GM06990 (cell line): ENCODE measurements around the gene MAGI1.

Experiments used
- DNase-seq: peaks from one replicate; pipeline ENCODE4 v3.0.0-alpha.2; 2011; ENCODE audit not compliant: insufficient read length; ENCODE audit errors: extremely low read depth
- H3K27me3 ChIP-seq: replicated peaks from 2 replicates; pipeline ENCODE4 v1.6.0; 2011; ENCODE audit warnings: low read length; ENCODE audit not compliant: control insufficient read depth, insufficient read depth
- H3K36me3 ChIP-seq: 2 replicates; pipeline ENCODE4 v1.5.1; 2011; ENCODE audit warnings: low read length; ENCODE audit not compliant: control insufficient read depth, insufficient read depth
- H3K4me3 ChIP-seq: replicated peaks from 2 replicates; pipeline ENCODE4 v1.5.1; 2011; ENCODE audit warnings: low read depth, mild to moderate bottlenecking, control low read depth, low read length
- TF ChIP-seq, protein P1 (sequence below): IDR thresholded peaks from 2 replicates; pipeline ENCODE4 v1.5.1; 2011; ENCODE audit warnings: low read length, control low read depth, mild to moderate bottlenecking, inconsistent platforms; ENCODE audit not compliant: insufficient read depth, poor library complexity, severe bottlenecking

MAGI1 gene

DNA sequence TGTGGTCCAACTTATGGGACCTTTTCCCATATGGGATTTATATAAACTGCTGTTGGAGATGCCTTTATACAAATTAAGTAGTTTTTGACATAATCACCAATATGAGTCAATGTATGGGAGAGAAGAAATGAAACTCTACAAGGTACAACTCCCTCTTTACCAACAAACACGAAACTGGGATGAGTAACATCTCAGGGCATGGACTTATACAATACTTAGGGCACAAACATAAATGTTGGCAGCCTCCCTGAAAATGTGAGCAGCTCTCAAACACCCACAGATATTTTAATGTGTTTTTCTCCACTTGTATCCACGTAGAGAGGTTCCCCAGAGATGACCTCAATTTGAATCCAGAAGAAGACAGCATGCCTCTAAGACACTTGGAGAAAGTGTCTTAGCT lies 161.6 kb downstream of the MAGI1 start:
- DNase-seq, result no peak
- Histone ChIP-seq H3K36me3 (no peaks in the 10 kb centered on the region), H3K27me3 (no peaks in the 10 kb centered on the region; the same call in 1 of the 2 replicates), H3K4me3 (no peak overlapping the region)
- TF ChIP-seq, protein P1, sequence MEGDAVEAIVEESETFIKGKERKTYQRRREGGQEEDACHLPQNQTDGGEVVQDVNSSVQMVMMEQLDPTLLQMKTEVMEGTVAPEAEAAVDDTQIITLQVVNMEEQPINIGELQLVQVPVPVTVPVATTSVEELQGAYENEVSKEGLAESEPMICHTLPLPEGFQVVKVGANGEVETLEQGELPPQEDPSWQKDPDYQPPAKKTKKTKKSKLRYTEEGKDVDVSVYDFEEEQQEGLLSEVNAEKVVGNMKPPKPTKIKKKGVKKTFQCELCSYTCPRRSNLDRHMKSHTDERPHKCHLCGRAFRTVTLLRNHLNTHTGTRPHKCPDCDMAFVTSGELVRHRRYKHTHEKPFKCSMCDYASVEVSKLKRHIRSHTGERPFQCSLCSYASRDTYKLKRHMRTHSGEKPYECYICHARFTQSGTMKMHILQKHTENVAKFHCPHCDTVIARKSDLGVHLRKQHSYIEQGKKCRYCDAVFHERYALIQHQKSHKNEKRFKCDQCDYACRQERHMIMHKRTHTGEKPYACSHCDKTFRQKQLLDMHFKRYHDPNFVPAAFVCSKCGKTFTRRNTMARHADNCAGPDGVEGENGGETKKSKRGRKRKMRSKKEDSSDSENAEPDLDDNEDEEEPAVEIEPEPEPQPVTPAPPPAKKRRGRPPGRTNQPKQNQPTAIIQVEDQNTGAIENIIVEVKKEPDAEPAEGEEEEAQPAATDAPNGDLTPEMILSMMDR, result no peak

DNA sequence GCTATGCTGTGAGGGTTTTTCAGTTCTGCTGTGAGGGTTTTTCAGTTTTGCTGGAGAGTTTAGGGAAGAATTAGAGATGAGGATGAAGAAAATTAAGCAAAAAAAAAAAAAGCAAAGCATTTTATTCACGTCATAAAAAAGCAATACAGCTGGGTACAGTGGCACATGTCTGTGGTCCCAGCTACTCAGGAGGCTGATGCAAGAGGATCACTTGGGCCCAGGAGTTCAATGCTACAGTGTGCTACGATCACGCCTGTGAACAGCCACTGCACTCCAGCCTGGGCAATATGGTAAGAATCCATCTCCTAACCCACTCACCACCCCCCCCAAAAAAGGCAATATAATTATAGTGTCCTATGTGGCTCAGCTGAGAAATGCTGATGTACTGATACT lies 162.7 kb downstream of the MAGI1 start:
- TF ChIP-seq, protein P1, result no peak
- DNase-seq, result no peak
- no peaks in the 10 kb centered on the region; the same call in 1 of the 2 replicates for H3K27me3 ChIP-seq
- no peak overlapping the region for H3K4me3 ChIP-seq
- H3K36me3 ChIP-seq, result no peaks in the 10 kb centered on the region

DNA sequence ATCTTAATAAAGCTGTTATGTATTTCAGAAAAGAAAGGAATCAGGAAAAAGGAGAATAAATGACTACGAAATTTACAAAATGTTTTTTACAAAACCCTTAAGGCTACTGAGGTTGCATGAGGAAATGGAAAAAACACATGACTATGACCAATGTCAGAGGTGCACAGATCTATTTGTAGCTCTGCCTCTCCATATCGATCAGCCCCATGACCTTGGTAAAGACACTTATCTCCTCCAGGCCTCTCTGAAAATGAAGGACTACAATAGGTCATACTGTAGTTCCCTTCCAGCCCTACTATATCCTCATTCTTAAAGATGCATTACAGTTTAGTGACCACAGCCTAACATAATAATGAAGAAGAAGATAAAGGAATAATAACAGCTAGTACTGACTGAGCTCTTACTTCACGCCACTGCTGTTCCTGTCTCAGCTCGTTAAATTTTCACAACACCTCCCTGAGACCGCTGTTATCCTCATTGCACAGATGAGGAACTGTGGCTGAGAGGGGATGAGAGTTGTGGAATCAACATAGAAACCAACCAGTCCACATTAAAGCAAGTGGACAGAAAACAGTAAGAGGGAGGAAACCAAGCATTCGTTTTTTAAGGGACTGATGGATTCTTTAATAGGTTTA lies 163.2 kb downstream of the MAGI1 start:
- TF ChIP-seq, protein P1, result no peak
- H3K36me3 ChIP-seq, result no peaks in the 10 kb centered on the region

DNA sequence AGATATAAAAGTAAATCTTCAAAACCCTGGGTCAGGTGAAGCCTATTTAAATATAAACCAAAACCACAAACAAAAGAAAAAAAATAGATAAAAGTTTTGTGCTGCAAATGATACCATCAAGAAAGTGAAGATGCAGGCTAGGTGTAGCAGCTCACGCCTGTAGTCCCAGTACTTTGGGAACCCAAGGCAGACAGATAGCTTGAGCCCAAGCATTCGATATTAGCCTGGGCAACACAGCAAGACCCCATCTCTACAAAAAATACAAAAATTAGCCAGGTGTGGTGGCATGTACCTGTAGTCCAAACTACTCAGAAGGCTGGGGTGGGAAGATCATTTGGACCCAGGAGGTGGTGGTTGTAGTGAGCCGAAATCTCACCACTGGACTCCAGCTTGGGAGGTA lies 164.8 kb downstream of the MAGI1 start:
- no peaks in the 10 kb centered on the region; the same call in 1 of the 2 replicates for H3K27me3 ChIP-seq
- no peak for DNase-seq
- H3K4me3 ChIP-seq, result no peak overlapping the region
- H3K36me3 ChIP-seq, result no peaks in the 10 kb centered on the region
- TF ChIP-seq, protein P1, result no peak

More for the DNA sequence above, 163.2 kb downstream of the MAGI1 start:
- no peak overlapping the region for H3K4me3 ChIP-seq
- no peaks in the 10 kb centered on the region; the same call in 1 of the 2 replicates for H3K27me3 ChIP-seq
- peak; percentile 30 for DNase-seq

DNA sequence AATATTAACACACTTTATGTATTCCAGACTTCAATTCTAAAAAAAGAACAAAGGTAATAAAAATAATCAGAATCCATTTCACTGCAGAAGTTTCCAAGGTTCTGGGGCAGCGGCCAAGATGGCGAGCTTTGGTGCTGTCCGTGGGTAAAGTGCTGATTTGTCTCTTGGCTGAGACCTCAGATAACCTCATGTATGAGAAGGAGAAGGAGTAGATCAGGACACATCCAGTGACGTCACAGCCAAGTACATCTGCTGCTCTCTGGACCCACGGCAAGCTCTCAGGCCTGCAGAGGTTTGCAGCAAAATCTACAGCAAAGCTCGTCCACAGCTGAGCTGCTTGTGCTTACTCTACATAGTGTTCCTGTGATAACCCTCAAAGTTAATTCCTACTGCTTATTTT lies 165.7 kb downstream of the MAGI1 start:
- DNase-seq, result no peak
- TF ChIP-seq, protein P1, result no peak
- H3K36me3 ChIP-seq, result no peaks in the 10 kb centered on the region
- no peak overlapping the region for H3K4me3 ChIP-seq
- no peaks in the 10 kb centered on the region; the same call in 1 of the 2 replicates for H3K27me3 ChIP-seq
